Activated T-cell treated with anti-CD3 and anti-CD28 coated beads, Interleukin-2, amount 50 U/mL, for 24 hours (primary cell): ENCODE results near the gene KCNH1.

Source experiments
- DNase-seq: peaks from one replicate; pipeline ENCODE4 v3.0.0-alpha.2; 2020
- H3K27ac Mint-ChIP-seq: 2 replicates; pipeline ENCODE4 v1.8.0; 2020; ENCODE audit warnings: mild to moderate bottlenecking, mixed read lengths
- H3K27me3 Mint-ChIP-seq: 2 replicates; pipeline ENCODE4 v1.8.0; 2020; ENCODE audit warnings: mixed read lengths
- H3K36me3 Mint-ChIP-seq: 2 replicates; pipeline ENCODE4 v1.8.0; 2020; ENCODE audit warnings: low read depth, mixed read lengths
- H3K4me1 Mint-ChIP-seq: 2 replicates; pipeline ENCODE4 v1.8.0; 2020; ENCODE audit warnings: low read depth, mixed read lengths
- H3K4me3 Mint-ChIP-seq: 2 replicates; pipeline ENCODE4 v1.8.0; 2020; ENCODE audit warnings: mild to moderate bottlenecking, moderate library complexity, mixed read lengths
- H3K9me3 Mint-ChIP-seq: 2 replicates; pipeline ENCODE4 v1.8.0; 2020; ENCODE audit warnings: mixed read lengths

Gene KCNH1

GRCh38 chr1:210654176-210654981 lies 479.6 kb downstream of the KCNH1 start:
- H3K27me3 Mint-ChIP-seq, result no peaks in the 10 kb centered on the region
- no peaks in the 10 kb centered on the region for H3K36me3 Mint-ChIP-seq
- H3K4me3 Mint-ChIP-seq, result no peak overlapping the region
- no peaks in the 10 kb centered on the region for H3K4me1 Mint-ChIP-seq
- DNase-seq, result no peak
- H3K27ac Mint-ChIP-seq, result no peak overlapping the region
- no peaks in the 10 kb centered on the region for H3K9me3 Mint-ChIP-seq

- Mint-ChIP-seq H3K4me1 (no peaks in the 10 kb centered on the region), H3K36me3 (no peaks in the 10 kb centered on the region), H3K27me3 (no peaks in the 10 kb centered on the region), H3K9me3 (no peaks in the 10 kb centered on the region), H3K27ac (no peak overlapping the region), H3K4me3 (no peak overlapping the region)
- DNase-seq, result no peak
Measured at GRCh38 chr1:210653771-210654170, 480.2 kb downstream of the KCNH1 start.

GRCh38 chr1:210652329-210652954 lies 481.5 kb downstream of the KCNH1 start:
- Mint-ChIP-seq H3K9me3 (no peaks in the 10 kb centered on the region), H3K27me3 (no peaks in the 10 kb centered on the region), H3K36me3 (no peaks in the 10 kb centered on the region), H3K4me3 (no peak overlapping the region), H3K4me1 (peaks cover 6% of the 10 kb centered on the region), H3K27ac (no peak overlapping the region)
- no peak for DNase-seq

- Mint-ChIP-seq H3K36me3 (no peaks in the 10 kb centered on the region), H3K27ac (no peak overlapping the region), H3K4me3 (no peak overlapping the region), H3K27me3 (no peaks in the 10 kb centered on the region), H3K4me1 (peaks cover 10% of the 10 kb centered on the region), H3K9me3 (no peaks in the 10 kb centered on the region)
- no peak for DNase-seq
Measured at GRCh38 chr1:210650403-210650802, 483.5 kb downstream of the KCNH1 start.

- Mint-ChIP-seq H3K9me3 (no peaks in the 10 kb centered on the region), H3K4me1 (peaks cover 10% of the 10 kb centered on the region), H3K36me3 (no peaks in the 10 kb centered on the region), H3K27me3 (no peaks in the 10 kb centered on the region), H3K27ac (no peak overlapping the region), H3K4me3 (no peak overlapping the region)
- no peak for DNase-seq
Measured at GRCh38 chr1:210648588-210649269, 485.2 kb downstream of the KCNH1 start.

- Mint-ChIP-seq H3K27me3 (no peaks in the 10 kb centered on the region), H3K4me3 (no peak overlapping the region)
- no peak for DNase-seq
Measured at GRCh38 chr1:210647406-210648333, 486.3 kb downstream of the KCNH1 start.

GRCh38 chr1:210646258-210646616 lies 487.7 kb downstream of the KCNH1 start:
- Mint-ChIP-seq H3K27me3 (no peaks in the 10 kb centered on the region), H3K9me3 (no peaks in the 10 kb centered on the region), H3K4me3 (no peak overlapping the region), H3K36me3 (no peaks in the 10 kb centered on the region), H3K27ac (no peak overlapping the region), H3K4me1 (peaks cover 10% of the 10 kb centered on the region)
- no peak for DNase-seq

More at GRCh38 chr1:210647406-210648333, 486.3 kb downstream of the KCNH1 start:
- Mint-ChIP-seq H3K4me1 (peaks cover 10% of the 10 kb centered on the region), H3K36me3 (no peaks in the 10 kb centered on the region), H3K27ac (no peak overlapping the region), H3K9me3 (no peaks in the 10 kb centered on the region)

- Mint-ChIP-seq H3K36me3 (no peaks in the 10 kb centered on the region), H3K4me3 (no peak overlapping the region), H3K9me3 (no peaks in the 10 kb centered on the region), H3K4me1 (peaks cover 10% of the 10 kb centered on the region), H3K27me3 (no peaks in the 10 kb centered on the region), H3K27ac (no peak overlapping the region)
- no peak for DNase-seq
Measured at GRCh38 chr1:210645582-210646257, 488.2 kb downstream of the KCNH1 start.

- Mint-ChIP-seq H3K27ac (no peak overlapping the region), H3K36me3 (no peaks in the 10 kb centered on the region), H3K4me3 (no peak overlapping the region), H3K4me1 (no peaks in the 10 kb centered on the region), H3K27me3 (no peaks in the 10 kb centered on the region), H3K9me3 (no peaks in the 10 kb centered on the region)
- no peak for DNase-seq
Measured at GRCh38 chr1:210641582-210641981, 492.4 kb downstream of the KCNH1 start.

- Mint-ChIP-seq H3K27me3 (no peaks in the 10 kb centered on the region), H3K36me3 (no peaks in the 10 kb centered on the region), H3K4me1 (no peaks in the 10 kb centered on the region), H3K9me3 (no peaks in the 10 kb centered on the region), H3K27ac (no peak overlapping the region), H3K4me3 (no peak overlapping the region)
- DNase-seq, result no peak
Measured at GRCh38 chr1:210635108-210635507, 498.8 kb downstream of the KCNH1 start.

GRCh38 chr1:210633636-210634035 lies 500.3 kb downstream of the KCNH1 start:
- H3K27me3 Mint-ChIP-seq, result no peaks in the 10 kb centered on the region
- no peak overlapping the region for H3K4me3 Mint-ChIP-seq
- H3K4me1 Mint-ChIP-seq, result no peaks in the 10 kb centered on the region
- no peak overlapping the region for H3K27ac Mint-ChIP-seq
- DNase-seq, result no peak
- no peaks in the 10 kb centered on the region for H3K9me3 Mint-ChIP-seq
- no peaks in the 10 kb centered on the region for H3K36me3 Mint-ChIP-seq

- no peak overlapping the region for H3K4me3 Mint-ChIP-seq
- no peaks in the 10 kb centered on the region for H3K9me3 Mint-ChIP-seq
- no peak overlapping the region for H3K27ac Mint-ChIP-seq
- no peak for DNase-seq
- H3K36me3 Mint-ChIP-seq, result no peaks in the 10 kb centered on the region
- no peaks in the 10 kb centered on the region for H3K27me3 Mint-ChIP-seq
- H3K4me1 Mint-ChIP-seq, result no peaks in the 10 kb centered on the region
Measured at GRCh38 chr1:210633140-210633539, 500.8 kb downstream of the KCNH1 start.

GRCh38 chr1:210631399-210631798 lies 502.5 kb downstream of the KCNH1 start:
- H3K27me3 Mint-ChIP-seq, result no peaks in the 10 kb centered on the region
- H3K4me1 Mint-ChIP-seq, result no peaks in the 10 kb centered on the region
- no peak for DNase-seq
- no peak overlapping the region for H3K27ac Mint-ChIP-seq
- H3K9me3 Mint-ChIP-seq, result no peaks in the 10 kb centered on the region
- no peaks in the 10 kb centered on the region for H3K36me3 Mint-ChIP-seq
- no peak overlapping the region for H3K4me3 Mint-ChIP-seq

GRCh38 chr1:210629276-210629675 lies 504.7 kb downstream of the KCNH1 start:
- Mint-ChIP-seq H3K36me3 (no peaks in the 10 kb centered on the region), H3K9me3 (no peaks in the 10 kb centered on the region), H3K4me3 (no peak overlapping the region), H3K27me3 (no peaks in the 10 kb centered on the region), H3K27ac (no peak overlapping the region), H3K4me1 (no peaks in the 10 kb centered on the region)
- DNase-seq, result no peak
